SU-DHL-6 (cell line): ENCODE measurements around the gene ACADS.

Source experiments
- H2AFZ ChIP-seq: fragments of 200-600 bp; sonication (generic); 2 replicates; pipeline ENCODE4 v1.6.1; 2014; ENCODE audit warnings: low read depth, mild to moderate bottlenecking, moderate library complexity, mixed read lengths, antibody characterized with exemption, low read length; ENCODE audit not compliant: severe bottlenecking
- H3F3A ChIP-seq: fragments of 200-600 bp; shearing (Covaris generic); 2 replicates; pipeline ENCODE4 v1.6.0; 2016; ENCODE audit warnings: antibody characterized with exemption, mild to moderate bottlenecking; ENCODE audit not compliant: insufficient read depth
- H3K27ac ChIP-seq: fragments of 200-600 bp; sonication (generic); 2 replicates; pipeline ENCODE4 v1.5.1; 2016; ENCODE audit warnings: low read depth, mild to moderate bottlenecking, low read length, moderate library complexity, mixed read lengths
- H3K27me3 ChIP-seq: fragments of 200-600 bp; sonication (generic), shearing (Covaris generic); 2 replicates; pipeline ENCODE4 v1.6.0; 2014; ENCODE audit warnings: mild to moderate bottlenecking, low read length
- H3K36me3 ChIP-seq: fragments of 200-600 bp; sonication (generic); 2 replicates; pipeline ENCODE4 v1.6.1; 2014; ENCODE audit warnings: mild to moderate bottlenecking, low read length, mixed read lengths
- H3K4me2 ChIP-seq: fragments of 300-600, 200-600 bp; shearing (Covaris generic), sonication (generic); 2 replicates; pipeline ENCODE4 v1.6.0; 2014; ENCODE audit warnings: low read length, low read depth, mild to moderate bottlenecking; ENCODE audit not compliant: poor library complexity, severe bottlenecking
- H3K4me3 ChIP-seq: fragments of 200-600 bp; sonication (generic); 2 replicates; pipeline ENCODE4 v1.5.1; 2014; ENCODE audit warnings: antibody characterized with exemption, low read length, mild to moderate bottlenecking, mixed read lengths; ENCODE audit not compliant: insufficient read depth, poor library complexity, severe bottlenecking
- H3K79me2 ChIP-seq: fragments of 200-600 bp; sonication (generic); 2 replicates; pipeline ENCODE4 v1.6.1; 2014; ENCODE audit warnings: mild to moderate bottlenecking, low read length, moderate library complexity; ENCODE audit not compliant: insufficient read depth
- H3K9ac ChIP-seq: fragments of 200-600 bp; sonication (generic); 2 replicates; pipeline ENCODE4 v1.7.0; 2014; ENCODE audit warnings: mild to moderate bottlenecking, low read length
- H3K9me2 ChIP-seq: fragments of 200-600 bp; sonication (generic); replicated peaks from 2 replicates; pipeline ENCODE4 v1.6.1; 2014; ENCODE audit warnings: low read length; ENCODE audit not compliant: insufficient read depth
- H3K9me3 ChIP-seq: fragments of 200-600 bp; sonication (generic); 2 replicates; pipeline ENCODE4 v1.6.1; 2014; ENCODE audit warnings: low read length, mixed read lengths; ENCODE audit not compliant: insufficient read depth
- H4K20me1 ChIP-seq: fragments of 200-600 bp; sonication (generic); 2 replicates; pipeline ENCODE4 v1.6.1; 2014; ENCODE audit warnings: low read depth, mild to moderate bottlenecking, antibody characterized with exemption, low read length, moderate library complexity, mixed read lengths
- CTCF ChIP-seq: fragments of 200-600 bp; sonication (generic); IDR thresholded peaks from one replicate; pipeline ENCODE4 v1.5.1; 2017; ENCODE audit warnings: antibody characterized with exemption, mild to moderate bottlenecking, low read length, moderate library complexity; ENCODE audit not compliant: insufficient read depth, poor library complexity, severe bottlenecking
- EZH2phosphoT487 ChIP-seq: fragments of 200-600 bp; sonication (generic), shearing (Covaris generic); conservative IDR thresholded peaks from 2 replicates; pipeline ENCODE4 v1.6.1; 2018; ENCODE audit warnings: mild to moderate bottlenecking, antibody characterized with exemption, low read length, moderate library complexity, mixed read lengths

The ACADS gene

GRCh38 chr12:120720987-120721801 is 4.4 kb upstream of the ACADS start:
- H3K9me2 ChIP-seq = no peaks in the 10 kb centered on the region
- H3K27me3 ChIP-seq = no peaks in the 10 kb centered on the region
- H2AFZ ChIP-seq = no peak overlapping the region
- no peaks in the 10 kb centered on the region for H4K20me1 ChIP-seq
- H3K27ac ChIP-seq = no peak overlapping the region
- no peaks in the 10 kb centered on the region for H3K9me3 ChIP-seq
- no peak overlapping the region for H3K4me2 ChIP-seq
- H3K9ac ChIP-seq = no peak overlapping the region
- TF ChIP-seq EZH2phosphoT487 (no peak), CTCF (no peak)
- no peak overlapping the region for H3K4me3 ChIP-seq
- no peaks in the 10 kb centered on the region for H3K79me2 ChIP-seq
- no peaks in the 10 kb centered on the region for H3F3A ChIP-seq
- no peaks in the 10 kb centered on the region; the same call in 1 of the 2 replicates for H3K36me3 ChIP-seq

GRCh38 chr12:120721866-120722265 is 3.8 kb upstream of the ACADS start:
- H3F3A ChIP-seq = no peaks in the 10 kb centered on the region

GRCh38 chr12:120722784-120723183 is 2.8 kb upstream of the ACADS start:
- no peak for TF ChIP-seq CTCF
- Histone ChIP-seq H4K20me1 (no peaks in the 10 kb centered on the region), H3K9ac (no peak overlapping the region), H3K9me2 (no peaks in the 10 kb centered on the region), H3F3A (no peaks in the 10 kb centered on the region), H3K4me2 (no peak overlapping the region), H3K79me2 (no peaks in the 10 kb centered on the region), H2AFZ (no peak overlapping the region), H3K36me3 (no peaks in the 10 kb centered on the region; the same call in 1 of the 2 replicates), H3K27ac (no peak overlapping the region), H3K27me3 (no peaks in the 10 kb centered on the region), H3K4me3 (no peak overlapping the region), H3K9me3 (no peaks in the 10 kb centered on the region)

More at GRCh38 chr12:120721866-120722265, 3.8 kb upstream of the ACADS start:
- Histone ChIP-seq H3K27me3 (no peaks in the 10 kb centered on the region), H3K4me3 (no peak overlapping the region), H3K4me2 (no peak overlapping the region), H2AFZ (no peak overlapping the region), H3K9me3 (no peaks in the 10 kb centered on the region), H3K27ac (no peak overlapping the region), H4K20me1 (no peaks in the 10 kb centered on the region), H3K79me2 (no peaks in the 10 kb centered on the region), H3K36me3 (no peaks in the 10 kb centered on the region; the same call in 1 of the 2 replicates), H3K9ac (no peak overlapping the region), H3K9me2 (no peaks in the 10 kb centered on the region)
- TF ChIP-seq EZH2phosphoT487 = no peak
- no peak for TF ChIP-seq CTCF
